Retinal pigment epithelial cell (primary cell): ENCODE measurements around the gene CCM2L.

Experiments used
- DNase-seq: peaks from one replicate; pipeline ENCODE4 v3.0.0-alpha.2; 2010; ENCODE audit warnings: low read depth
- H3K4me3 ChIP-seq: 2 replicates; pipeline ENCODE4 v1.5.1; 2011; ENCODE audit warnings: mild to moderate bottlenecking, low read length, control low read depth, moderate library complexity
- CTCF ChIP-seq: conservative IDR thresholded peaks from 2 replicates; pipeline ENCODE4 v1.5.1; 2011; ENCODE audit warnings: low read depth, low read length, control low read depth, inconsistent platforms

Gene CCM2L

DNA sequence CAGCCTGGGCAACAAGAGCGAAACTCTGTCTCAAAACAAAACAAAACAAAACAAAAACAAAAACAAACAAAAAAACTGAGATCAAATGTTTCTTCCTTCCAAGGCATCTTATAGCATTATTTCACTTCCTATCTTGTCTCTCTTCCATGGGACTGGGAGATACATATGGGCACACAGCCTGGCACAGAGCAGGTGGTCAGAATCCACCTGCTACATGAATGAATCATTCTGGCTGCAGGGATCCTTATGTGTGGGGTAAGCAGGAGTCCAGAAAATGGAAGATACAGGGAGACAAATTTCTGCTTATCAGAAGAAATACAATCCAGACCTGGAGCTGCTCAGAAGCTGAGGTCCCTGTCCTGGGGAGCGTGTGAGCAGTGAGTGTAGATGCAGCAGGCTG is 18.2 kb upstream of the CCM2L start:
- no peak for TF ChIP-seq CTCF
- H3K4me3 ChIP-seq, result no peak overlapping the region
- DNase-seq, result no peak

GRCh38 chr20:31996996-31997395 is 13.2 kb upstream of the CCM2L start:
- DNase-seq, result no peak
- TF ChIP-seq CTCF, result no peak
- no peak overlapping the region for H3K4me3 ChIP-seq

- no peak for DNase-seq
- no peak overlapping the region for H3K4me3 ChIP-seq
- TF ChIP-seq CTCF, result no peak
Observed at GRCh38 chr20:31998246-31998645, 12.0 kb upstream of the CCM2L start.

- no peak for TF ChIP-seq CTCF
- H3K4me3 ChIP-seq, result no peak overlapping the region
- no peak for DNase-seq
Observed at GRCh38 chr20:32003325-32003724, 6.9 kb upstream of the CCM2L start.

DNA sequence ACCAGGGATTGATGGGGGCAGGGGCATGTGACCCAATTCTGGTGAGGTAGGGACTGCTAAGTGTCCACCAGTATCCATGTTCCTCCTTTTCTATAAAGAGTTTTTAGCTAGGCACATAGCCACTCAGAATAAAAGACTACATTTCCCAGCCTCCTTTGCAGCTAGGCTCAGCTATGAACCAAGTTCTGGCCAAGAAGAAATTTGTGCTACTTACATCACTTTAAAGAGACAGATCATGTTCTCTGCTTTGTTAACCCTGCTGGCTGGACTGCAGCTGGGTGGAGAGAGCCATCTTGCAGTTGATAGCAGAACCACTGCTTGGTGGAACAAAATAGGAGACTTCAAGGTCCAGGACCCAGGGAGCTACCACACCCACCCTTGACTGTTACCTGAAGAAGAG is 5.3 kb upstream of the CCM2L start:
- H3K4me3 ChIP-seq, result no peak overlapping the region
- no peak for DNase-seq
- no peak for TF ChIP-seq CTCF

DNA sequence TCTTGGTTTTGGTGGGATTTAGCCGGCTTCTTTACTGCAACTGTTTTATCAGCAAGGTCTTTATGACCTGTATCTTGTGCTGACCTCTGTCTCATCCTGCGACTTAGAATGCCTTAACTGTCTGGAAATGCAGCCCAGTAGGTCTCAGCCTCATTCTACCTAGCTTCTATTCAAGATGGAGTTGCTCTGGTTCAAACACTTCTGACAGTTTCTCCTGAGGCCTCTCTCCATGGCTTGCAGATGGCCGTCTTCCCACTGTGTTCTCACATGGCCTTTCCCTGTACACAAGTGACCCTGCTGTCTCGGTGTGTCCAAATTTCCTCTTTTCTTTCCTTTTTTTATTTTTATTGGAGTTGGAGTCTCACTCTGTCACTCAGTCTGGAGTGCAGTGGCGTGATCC is 4.2 kb upstream of the CCM2L start:
- TF ChIP-seq CTCF, result no peak
- H3K4me3 ChIP-seq, result no peak overlapping the region
- DNase-seq, result no peak

- DNase-seq, result no peak
- no peak for TF ChIP-seq CTCF
- no peak overlapping the region for H3K4me3 ChIP-seq
Observed at GRCh38 chr20:32006841-32007786, 3.1 kb upstream of the CCM2L start.
